ENCODE data around the gene ETV7.
A peak's percentile ranks its signal among the peaks of the same experiment; 100 is the strongest.
"Not testable (repeated sequence)": the region's sequence is repeated elsewhere in the genome, so short reads cannot be mapped to it uniquely, and the experiment has no call there.

ETV7 gene

GRCh38 chr6:36364061-36364635 lies 23.3 kb downstream of the ETV7 start:
- DNase-seq (ENCODE audit: low read depth in 2 of 2), result not testable (repeated sequence)

- DNase-seq (ENCODE audit: low read depth in 2 of 2), result not testable (repeated sequence)
Measured at GRCh38 chr6:36363371-36363752, 24.1 kb downstream of the ETV7 start.

- no peak for DNase-seq (ENCODE audit: low read depth in 2 of 2)
Measured at GRCh38 chr6:36362551-36363370, 24.7 kb downstream of the ETV7 start.

GRCh38 chr6:36361071-36361470 lies 26.4 kb downstream of the ETV7 start:
- no peak for DNase-seq (ENCODE audit: low read depth in 2 of 2)

GRCh38 chr6:36360241-36361054 lies 27.0 kb downstream of the ETV7 start:
- DNase-seq (ENCODE audit: low read depth in 2 of 2), result peak; percentile 51 to 58

GRCh38 chr6:36358226-36358915 lies 29.1 kb downstream of the ETV7 start:
- DNase-seq (ENCODE audit: low read depth in 2 of 2), result no peak

- DNase-seq (ENCODE audit: low read depth in 2 of 2), result no peak
Measured at GRCh38 chr6:36357872-36358225, 29.6 kb downstream of the ETV7 start.

- DNase-seq (ENCODE audit: low read depth in 2 of 2), result no peak
Measured at GRCh38 chr6:36355819-36356218, 31.6 kb downstream of the ETV7 start.

GRCh38 chr6:36353411-36353915 lies 34.0 kb downstream of the ETV7 start:
- DNase-seq (ENCODE audit: low read depth in 2 of 2), result no peak

GRCh38 chr6:36352477-36353157 lies 34.9 kb downstream of the ETV7 start:
- no peak for DNase-seq (ENCODE audit: low read depth in 2 of 2)

GRCh38 chr6:36350681-36351571 lies 36.5 kb downstream of the ETV7 start:
- no peak for DNase-seq (ENCODE audit: low read depth in 2 of 2)

GRCh38 chr6:36350082-36350481 lies 37.4 kb downstream of the ETV7 start:
- DNase-seq (ENCODE audit: low read depth in 2 of 2), result no peak

- DNase-seq (ENCODE audit: low read depth in 2 of 2), result no peak
Measured at GRCh38 chr6:36349240-36349639, 38.2 kb downstream of the ETV7 start.

GRCh38 chr6:36347621-36348020 lies 39.8 kb downstream of the ETV7 start:
- no peak for DNase-seq (ENCODE audit: low read depth in 2 of 2)

- no peak for DNase-seq (ENCODE audit: low read depth in 2 of 2)
Measured at GRCh38 chr6:36346486-36347273, 40.8 kb downstream of the ETV7 start.

GRCh38 chr6:36345681-36346466 lies 41.6 kb downstream of the ETV7 start:
- DNase-seq (ENCODE audit: low read depth in 2 of 2), result no peak

GRCh38 chr6:36343109-36343680 lies 44.3 kb downstream of the ETV7 start:
- no peak for DNase-seq (ENCODE audit: low read depth in 2 of 2)

Measured in stimulated activated CD4-positive, alpha-beta T cell treated with anti-CD3 and anti-CD28 coated beads, Interleukin-4, amount 100 ng/mL, for 48 hours (primary cell).